ENCODE results near the gene PPL.

PPL gene

DNA sequence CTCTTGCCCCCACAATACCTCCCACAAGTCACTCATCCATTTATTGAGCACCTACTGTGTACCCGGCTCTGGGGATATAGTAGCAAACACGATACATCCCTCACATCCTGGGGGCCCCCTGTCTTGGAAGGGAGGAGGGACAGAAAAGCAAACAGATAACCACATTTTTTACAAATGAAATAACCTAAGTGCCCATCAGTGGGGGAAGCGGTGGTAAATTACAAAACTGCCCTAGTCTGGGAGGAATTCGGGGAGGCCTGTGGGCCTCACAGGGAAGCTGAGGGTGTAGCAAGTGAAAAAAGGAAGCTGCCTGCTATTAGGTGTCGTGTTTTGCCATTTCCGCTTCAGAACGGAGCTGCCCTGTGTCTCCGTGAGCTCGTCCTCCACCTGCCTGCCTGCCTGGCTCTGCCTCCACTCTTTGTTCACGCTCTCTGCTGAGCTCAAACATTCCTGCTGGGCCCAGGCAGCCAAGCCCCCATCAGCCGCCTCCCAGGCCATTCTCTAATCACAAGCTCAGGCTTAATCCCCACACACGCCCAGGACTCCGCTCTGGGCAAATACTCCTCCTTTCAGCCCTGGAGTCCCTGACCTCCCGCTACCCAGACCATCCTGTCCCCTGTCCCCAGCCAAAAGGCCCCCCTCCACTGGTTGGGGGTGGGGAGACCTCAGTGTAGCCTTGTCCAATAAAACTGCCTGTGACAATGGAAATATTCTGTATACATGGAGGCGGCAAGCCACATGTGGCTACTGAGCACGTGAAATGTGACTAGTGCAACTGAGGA is 11.0 kb upstream of the PPL start:
- TF ChIP-seq, protein P1, sequence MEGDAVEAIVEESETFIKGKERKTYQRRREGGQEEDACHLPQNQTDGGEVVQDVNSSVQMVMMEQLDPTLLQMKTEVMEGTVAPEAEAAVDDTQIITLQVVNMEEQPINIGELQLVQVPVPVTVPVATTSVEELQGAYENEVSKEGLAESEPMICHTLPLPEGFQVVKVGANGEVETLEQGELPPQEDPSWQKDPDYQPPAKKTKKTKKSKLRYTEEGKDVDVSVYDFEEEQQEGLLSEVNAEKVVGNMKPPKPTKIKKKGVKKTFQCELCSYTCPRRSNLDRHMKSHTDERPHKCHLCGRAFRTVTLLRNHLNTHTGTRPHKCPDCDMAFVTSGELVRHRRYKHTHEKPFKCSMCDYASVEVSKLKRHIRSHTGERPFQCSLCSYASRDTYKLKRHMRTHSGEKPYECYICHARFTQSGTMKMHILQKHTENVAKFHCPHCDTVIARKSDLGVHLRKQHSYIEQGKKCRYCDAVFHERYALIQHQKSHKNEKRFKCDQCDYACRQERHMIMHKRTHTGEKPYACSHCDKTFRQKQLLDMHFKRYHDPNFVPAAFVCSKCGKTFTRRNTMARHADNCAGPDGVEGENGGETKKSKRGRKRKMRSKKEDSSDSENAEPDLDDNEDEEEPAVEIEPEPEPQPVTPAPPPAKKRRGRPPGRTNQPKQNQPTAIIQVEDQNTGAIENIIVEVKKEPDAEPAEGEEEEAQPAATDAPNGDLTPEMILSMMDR (conservative IDR thresholded peaks at IDR 0.05; ENCODE audit: control insufficient read depth, insufficient read depth, low read depth, low read length) = no peak
- no peak overlapping the region for H3K4me3 ChIP-seq (ENCODE audit: control insufficient read depth, low read depth, low read length)
- no peak for DNase-seq (ENCODE audit: low read depth)

- H3K4me3 ChIP-seq (ENCODE audit: control insufficient read depth, low read depth, low read length) = no peak overlapping the region
- TF ChIP-seq, protein P1 (conservative IDR thresholded peaks at IDR 0.05; ENCODE audit: control insufficient read depth, insufficient read depth, low read depth, low read length) = no peak
- DNase-seq (ENCODE audit: low read depth) = no peak
These were observed 10.0 kb upstream of the PPL start for GRCh38 chr16:4946917-4947316.

DNA sequence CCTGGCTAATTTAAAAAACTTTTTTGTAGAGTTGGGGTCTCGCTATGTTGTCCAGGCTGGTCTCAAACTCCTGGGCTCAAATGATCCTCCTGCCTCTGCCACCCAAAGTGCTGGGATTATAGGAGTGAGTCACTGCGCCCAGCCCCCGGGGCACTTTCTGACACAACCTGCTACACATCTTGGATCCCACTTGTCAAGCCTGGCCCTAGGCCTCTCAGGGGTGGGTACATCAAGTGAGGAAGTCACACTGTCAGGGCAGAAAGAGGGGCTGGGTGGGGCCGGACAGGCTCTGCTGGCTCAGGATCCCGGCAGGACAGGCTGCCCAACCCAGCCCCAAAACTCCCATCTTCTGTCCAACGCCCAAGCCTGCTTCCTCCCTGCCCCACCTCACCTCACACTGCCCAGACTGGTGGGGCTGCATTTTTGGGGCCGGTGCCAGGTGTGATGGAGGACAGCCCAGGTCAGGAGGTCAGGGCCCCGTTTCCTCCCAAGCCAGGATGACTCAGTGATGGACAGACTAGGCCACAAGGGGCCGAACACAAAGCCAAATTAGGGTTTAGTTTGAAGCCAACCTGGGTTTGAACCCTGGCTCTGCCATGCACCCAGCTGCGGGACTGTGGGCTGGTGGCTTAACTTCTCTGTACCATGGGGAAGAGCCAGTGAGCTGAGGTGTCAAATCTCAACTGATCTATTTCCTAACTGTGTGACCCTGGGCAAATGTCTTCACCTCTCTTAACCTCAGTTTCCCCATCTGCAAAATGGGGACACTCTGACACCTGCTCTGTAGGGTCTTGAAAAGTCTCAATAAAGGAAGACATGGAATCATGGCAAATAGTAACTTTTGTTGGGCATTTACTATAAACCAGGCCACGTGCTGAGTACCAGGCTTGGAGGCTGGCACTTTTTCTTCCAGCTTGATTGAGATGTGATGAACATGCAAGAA is 8.9 kb upstream of the PPL start:
- no peak overlapping the region for H3K4me3 ChIP-seq (ENCODE audit: control insufficient read depth, low read depth, low read length)
- DNase-seq (ENCODE audit: low read depth) = peak; percentile 33
- TF ChIP-seq, protein P1 (conservative IDR thresholded peaks at IDR 0.05; ENCODE audit: control insufficient read depth, insufficient read depth, low read depth, low read length) = no peak

GRCh38 chr16:4944333-4945281 is 7.7 kb upstream of the PPL start:
- H3K4me3 ChIP-seq (ENCODE audit: control insufficient read depth, low read depth, low read length) = no peak overlapping the region
- DNase-seq (ENCODE audit: low read depth) = peak; percentile 98
- TF ChIP-seq, protein P1 (conservative IDR thresholded peaks at IDR 0.05; ENCODE audit: control insufficient read depth, insufficient read depth, low read depth, low read length) = no peak

DNA sequence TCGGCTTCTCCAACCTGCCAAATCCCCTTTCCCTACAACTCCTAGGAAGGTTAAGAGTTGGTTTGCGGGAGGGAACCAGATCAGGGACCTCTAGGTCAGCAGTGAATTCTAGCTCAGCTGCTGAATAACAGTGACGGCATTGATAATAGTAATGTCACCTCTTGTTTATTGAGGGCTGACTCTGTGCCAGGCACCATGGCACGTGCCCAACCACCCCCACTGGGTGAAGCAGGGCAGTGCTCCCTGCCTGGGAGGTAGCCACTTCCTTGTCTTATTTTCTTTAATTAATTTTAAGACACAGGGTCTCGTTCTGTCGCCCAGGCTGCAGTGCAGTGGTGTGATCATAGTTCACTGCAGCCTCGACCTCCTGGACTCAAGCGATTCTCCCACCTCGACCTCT is 5.5 kb upstream of the PPL start:
- H3K4me3 ChIP-seq (ENCODE audit: control insufficient read depth, low read depth, low read length) = no peak overlapping the region
- no peak for DNase-seq (ENCODE audit: low read depth)
- TF ChIP-seq, protein P1 (conservative IDR thresholded peaks at IDR 0.05; ENCODE audit: control insufficient read depth, insufficient read depth, low read depth, low read length) = no peak

GRCh38 chr16:4940719-4941118 is 3.8 kb upstream of the PPL start:
- no peak overlapping the region for H3K4me3 ChIP-seq (ENCODE audit: control insufficient read depth, low read depth, low read length)
- TF ChIP-seq, protein P1 (conservative IDR thresholded peaks at IDR 0.05; ENCODE audit: control insufficient read depth, insufficient read depth, low read depth, low read length) = no peak
- no peak for DNase-seq (ENCODE audit: low read depth)

Data from fibroblast of mammary gland (primary cell).